HepG2 (cell line): ENCODE results near the gene ABCC3. TPM values are rescaled to one million over a fixed set of nuclear protein-coding genes. Genes with fewer than 3 reads are reported as not detected.
A peak's percentile ranks its signal among the peaks of the same experiment; 100 is the strongest.

ENCODE experiments used
- CCAR2 ChIP-seq: fragments of 200-400 bp; formaldehyde crosslinking; optimal IDR thresholded peaks from 2 replicates; pipeline ENCODE3; 2018; ENCODE audit warnings: low read depth, mild to moderate bottlenecking, low read length, moderate library complexity
- CERS6 ChIP-seq: sonication (generic); formaldehyde crosslinking; IDR thresholded peaks from 2 replicates; pipeline ENCODE4 v1.5.0; 2020; ENCODE audit warnings: missing genetic modification reagents
- FOSL2 ChIP-seq: sonication (generic); formaldehyde crosslinking; IDR thresholded peaks from 2 replicates; pipeline ENCODE4 v1.4.0; 2020; ENCODE audit warnings: missing genetic modification reagents
- HOXD1 ChIP-seq: sonication (generic); formaldehyde crosslinking; IDR thresholded peaks from 2 replicates; pipeline ENCODE4 v1.5.0; 2020; ENCODE audit warnings: missing genetic modification reagents
- KDM4B ChIP-seq: sonication (generic); formaldehyde crosslinking; IDR thresholded peaks from 2 replicates; pipeline ENCODE4 v1.4.0; 2020; ENCODE audit warnings: missing genetic modification reagents
- KLF11 ChIP-seq: IDR thresholded peaks from 2 replicates; pipeline ENCODE4 v1.6.1; 2016; ENCODE audit warnings: missing compliant biosample characterization
- MAZ ChIP-seq, 2 experiments: sonication (generic) in 1 of 2; formaldehyde crosslinking in 1 of 2; IDR thresholded peaks; 2 replicates each; pipeline versions ENCODE4 v1.5.0 to v1.6.1; 2012 to 2020; ENCODE audit warnings: low read depth in 2 of 2, mild to moderate bottlenecking in 2 of 2, borderline replicate concordance in 1 of 2, improper control_type of control experiment in 1 of 2, low read length in 1 of 2, missing genetic modification reagents in 1 of 2, moderate library complexity in 1 of 2
- MIER2 ChIP-seq: IDR thresholded peaks from 2 replicates; pipeline ENCODE4 v1.6.1; 2016; ENCODE audit warnings: missing biosample characterization, missing genetic modification reagents
- NFAT5 ChIP-seq: sonication (generic); formaldehyde crosslinking; IDR thresholded peaks from 2 replicates; pipeline ENCODE4 v1.4.0; 2020; ENCODE audit warnings: missing genetic modification reagents
- SNAI1 ChIP-seq: sonication (generic); formaldehyde crosslinking; IDR thresholded peaks from 2 replicates; pipeline ENCODE4 v1.5.0; 2020; ENCODE audit warnings: mild to moderate bottlenecking, missing genetic modification reagents, borderline replicate concordance
- SOX13 ChIP-seq, 3 experiments: fragments of 450-650 bp in 1 of 3; sonication (generic) in 1 of 3; formaldehyde crosslinking in 1 of 3; IDR thresholded peaks in 2 of 3; conservative IDR thresholded peaks in 1 of 3; 2 replicates each; pipeline versions ENCODE4 v1.5.0 to v1.6.1; 2016 to 2020; ENCODE audit warnings: antibody characterized with exemption in 1 of 3, mild to moderate bottlenecking in 1 of 3, missing compliant biosample characterization in 1 of 3, missing genetic modification reagents in 1 of 3, moderate library complexity in 1 of 3
- SP4 ChIP-seq: sonication (generic); formaldehyde crosslinking; IDR thresholded peaks from 2 replicates; pipeline ENCODE4 v1.8.1; 2023; ENCODE audit warnings: mild to moderate bottlenecking, missing genetic modification reagents
- YEATS4 ChIP-seq: sonication (generic); formaldehyde crosslinking; IDR thresholded peaks from 2 replicates; pipeline ENCODE4 v1.4.0; 2020; ENCODE audit warnings: missing genetic modification reagents, borderline replicate concordance
- ZNF160 ChIP-seq: sonication (generic); formaldehyde crosslinking; IDR thresholded peaks from 2 replicates; pipeline ENCODE4 v1.8.0; 2022; ENCODE audit warnings: mild to moderate bottlenecking, inconsistent platforms, missing genetic modification reagents
- ZNF235 ChIP-seq: sonication (generic); formaldehyde crosslinking; IDR thresholded peaks from 2 replicates; pipeline ENCODE4 v1.8.1; 2023; ENCODE audit warnings: mild to moderate bottlenecking, missing genetic modification reagents, borderline replicate concordance
- ZNF564 ChIP-seq: sonication (generic); formaldehyde crosslinking; IDR thresholded peaks from 2 replicates; pipeline ENCODE4 v1.8.1; 2023; ENCODE audit warnings: mild to moderate bottlenecking, missing genetic modification reagents
- ZNF709 ChIP-seq: sonication (generic); formaldehyde crosslinking; IDR thresholded peaks from 2 replicates; pipeline ENCODE4 v1.5.0; 2020; ENCODE audit warnings: mild to moderate bottlenecking, missing genetic modification reagents
- ZNF710 ChIP-seq: sonication (generic); formaldehyde crosslinking; IDR thresholded peaks from 2 replicates; pipeline ENCODE4 v1.5.0; 2020; ENCODE audit warnings: mild to moderate bottlenecking, missing genetic modification reagents, borderline replicate concordance
- ZNF879 ChIP-seq: sonication (generic); formaldehyde crosslinking; IDR thresholded peaks from 2 replicates; pipeline ENCODE4 v1.8.1; 2023; ENCODE audit warnings: missing genetic modification reagents
- polyA plus RNA-seq, 8 experiments: library from polyadenylated mRNA; depleted of rRNA in 3 of 8; stranded (reverse) in 7 of 8; unstranded in 1 of 8; fragments of >200 nt; fragmentation: Illumina TruSeq in 4 of 8; extraction: Trizol in 4 of 8; gene quantifications; 2 replicates each; pipeline versions ENCODE4 v1.2.1 to v1.2.3, GENCODE V29; 2011 to 2016; ENCODE audit warnings: low read depth in 4 of 8, missing spikeins in 1 of 8, mixed read lengths in 1 of 8; ENCODE audit not compliant: insufficient read depth in 1 of 8
- total RNA-seq, 5 experiments: library from RNA; depleted of rRNA; stranded (reverse); fragments of >200 nt; fragmentation: Illumina TruSeq; extraction: Trizol; gene quantifications; 2 replicates each; pipeline ENCODE4 v1.2.3, GENCODE V29; 2016; ENCODE audit warnings: low read depth in 1 of 5

The ABCC3 gene
- total and polyA plus RNA-seq, 2 of the 13 experiments (the other 11 are each of a cell fraction or from before 2014, with no cell fraction given), result 25.2 to 50.7 TPM

- TF ChIP-seq SNAI1 (CRISPR knock-in tag) (no peak), YEATS4 (CRISPR knock-in tag) (no peak), KLF11 (CRISPR knock-in tag) (no peak), ZNF879 (CRISPR knock-in tag) (no peak; the same call in 1 of the 2 replicates), ZNF160 (CRISPR knock-in tag) (no peak), ZNF235 (CRISPR knock-in tag) (no peak), ZNF709 (no peak), ZNF564 (CRISPR knock-in tag) (no peak), NFAT5 (CRISPR knock-in tag) (no peak), SOX13 (IDR thresholded peaks at IDR 0.05) (no peak), SOX13 (CRISPR knock-in tag; conservative IDR thresholded peaks at IDR 0.05 in 1 of 2, IDR thresholded peaks at IDR 0.05 in 1 of 2) (no peak), SP4 (CRISPR knock-in tag) (no peak), KDM4B (0 out of 2 replicates have a peak, but pooled peaks have one; percentile 14), ZNF710 (CRISPR knock-in tag) (0 out of 2 replicates have a peak, but pooled peaks have one; percentile 6), MAZ (IDR thresholded peaks at IDR 0.05; ENCODE audit: borderline replicate concordance, low read depth, low read length) (no peak), MAZ (CRISPR knock-in tag; IDR thresholded peaks at IDR 0.05; ENCODE audit: low read depth) (no peak), CCAR2 (no peak), MIER2 (CRISPR knock-in tag) (no peak), HOXD1 (no peak), FOSL2 (CRISPR knock-in tag) (0 out of 2 replicates have a peak, but pooled peaks have one; percentile 8), CERS6 (CRISPR knock-in tag) (no peak)
Measured at GRCh38 chr17:50634915-50635731, 442 bp downstream of the ABCC3 start (continued).
